ENCODE results near the gene CDK5.
"Not testable (repeated sequence)": the region's sequence is repeated elsewhere in the genome, so short reads cannot be mapped to it uniquely, and the experiment has no call there.

CDK5 gene

DNA sequence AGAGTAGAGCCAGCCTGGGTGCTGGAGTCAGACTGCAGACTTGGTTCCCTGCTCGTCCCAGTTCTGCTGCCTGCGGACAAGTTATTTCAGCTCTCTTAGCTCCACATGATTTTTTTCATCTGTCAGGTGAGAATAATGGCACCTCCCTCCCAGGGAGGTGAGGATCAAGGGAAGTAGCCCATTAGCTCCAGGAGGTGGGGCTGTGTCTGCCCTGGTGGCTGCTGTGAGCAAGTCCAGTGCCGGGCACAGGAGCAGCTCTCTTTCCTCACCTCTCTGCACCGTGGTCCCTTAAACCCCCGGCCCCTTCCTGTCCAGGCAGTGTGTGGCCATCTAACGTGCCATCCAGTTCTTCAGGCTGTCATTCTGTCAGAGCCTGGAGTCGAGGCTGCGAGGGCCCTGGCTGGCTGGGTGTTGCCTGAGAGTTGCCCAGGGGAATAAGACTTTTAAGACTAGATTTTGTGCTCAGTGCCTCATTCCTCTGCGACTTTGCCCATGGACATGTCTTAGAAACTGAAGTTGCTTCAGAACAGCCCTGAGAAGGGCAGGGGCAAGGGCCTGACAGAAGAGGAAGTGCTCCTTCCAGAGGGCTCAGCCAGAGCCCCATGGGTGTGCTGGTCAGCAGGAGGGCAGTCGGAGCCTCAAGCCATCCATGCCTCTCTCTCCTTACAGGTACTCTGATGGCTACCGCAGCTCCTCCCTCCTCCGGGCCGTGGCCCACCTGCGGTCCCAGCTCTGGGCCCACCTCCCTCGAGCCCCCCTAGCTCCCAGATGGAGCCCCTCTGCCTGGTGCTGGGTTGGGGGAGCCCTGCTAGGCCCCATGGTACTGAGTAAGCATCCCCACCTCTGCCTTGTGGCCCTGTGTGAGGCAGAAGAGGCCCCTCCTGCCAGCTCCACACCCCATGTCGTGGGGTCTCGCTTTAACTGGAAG, 24.5 kb downstream of the CDK5 start:
- no peak for DNase-seq

GRCh38 chr7:151031011-151031410, 26.7 kb downstream of the CDK5 start:
- DNase-seq = no peak

GRCh38 chr7:151028948-151029501, 28.7 kb downstream of the CDK5 start:
- no peak for DNase-seq

GRCh38 chr7:151028131-151028947, 29.4 kb downstream of the CDK5 start, which contains the start of gene ABCB8:
TSS of gene ABCB8 (plus strand) at chr7:151028450. CDS start at chr7:151028516, 66 bp downstream.
- DNase-seq = peak; percentile 97

DNA sequence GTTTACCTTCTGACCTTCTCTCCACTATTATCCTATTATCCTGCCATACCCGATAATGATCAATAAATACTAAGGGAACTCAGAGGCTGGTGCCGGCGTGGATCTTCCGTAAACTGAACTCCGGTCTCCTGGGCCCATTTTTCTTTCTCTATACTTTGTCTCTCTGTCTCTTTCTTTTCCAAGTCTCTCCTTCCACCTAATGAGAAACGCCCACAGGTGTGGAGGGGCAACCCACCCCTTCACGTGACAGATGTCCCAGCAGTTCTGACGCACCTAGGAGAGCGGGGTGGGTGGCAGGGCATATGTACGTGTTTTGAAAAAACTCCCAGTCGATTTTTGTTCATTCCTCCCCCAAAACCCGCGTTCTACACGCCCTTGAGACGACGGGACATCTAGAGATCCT, 30.0 kb downstream of the CDK5 start:
- DNase-seq = not testable (repeated sequence)

DNA sequence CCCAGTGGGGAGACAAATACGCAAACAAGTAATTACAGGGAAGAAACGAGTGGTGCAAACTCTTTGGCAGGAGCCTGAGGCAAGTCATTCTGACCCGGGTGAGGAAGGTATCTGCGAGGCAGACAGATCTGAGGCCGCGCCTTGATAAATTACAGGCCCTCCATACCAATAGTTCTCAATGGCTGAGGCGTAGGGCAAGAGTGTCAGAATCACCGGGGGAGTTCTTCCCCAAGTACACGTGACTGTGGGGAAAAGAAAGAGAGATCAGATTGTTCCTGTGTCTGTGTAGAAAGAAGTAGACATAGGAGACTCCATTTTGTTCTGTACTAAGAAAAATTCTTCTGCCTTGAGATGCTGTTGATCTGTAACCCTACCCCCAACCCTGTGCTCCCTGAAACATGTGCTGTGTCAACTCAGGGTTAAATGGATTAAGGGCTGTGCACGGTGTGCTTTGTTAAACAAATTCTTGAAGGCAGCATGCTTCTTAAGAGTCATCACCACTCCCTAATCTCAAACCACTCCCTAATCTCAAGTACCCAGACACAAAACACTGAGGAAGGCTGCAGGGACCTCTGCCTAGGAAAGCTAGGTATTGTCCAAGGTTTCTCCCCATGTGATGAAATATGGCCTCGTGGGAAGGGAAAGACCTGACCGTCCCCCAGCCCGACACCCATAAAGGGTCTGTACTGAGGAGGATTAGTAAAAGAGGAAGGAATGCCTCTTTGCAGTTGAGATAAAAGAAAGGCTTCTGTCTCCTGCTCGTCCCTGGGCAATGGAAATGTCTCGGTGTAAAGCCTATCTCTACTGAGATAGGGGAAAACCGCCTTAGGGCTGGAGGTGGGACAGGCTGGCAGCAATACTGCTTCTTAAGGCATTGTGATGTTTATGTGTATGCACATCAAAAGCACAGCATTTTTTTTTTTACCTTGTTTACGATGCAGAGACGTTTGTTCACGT, 30.6 kb downstream of the CDK5 start:
- DNase-seq = not testable (repeated sequence)

GRCh38 chr7:151025924-151026671, 31.6 kb downstream of the CDK5 start:
- no peak for DNase-seq

GRCh38 chr7:151024435-151025056, 33.2 kb downstream of the CDK5 start, which contains the start of gene ATG9B:
TSS of gene ATG9B (minus strand) at chr7:151024494. CDS start at chr7:151024423, 71 bp downstream.
- no peak for DNase-seq

GRCh38 chr7:151023232-151023631, 34.5 kb downstream of the CDK5 start:
- no peak for DNase-seq

DNA sequence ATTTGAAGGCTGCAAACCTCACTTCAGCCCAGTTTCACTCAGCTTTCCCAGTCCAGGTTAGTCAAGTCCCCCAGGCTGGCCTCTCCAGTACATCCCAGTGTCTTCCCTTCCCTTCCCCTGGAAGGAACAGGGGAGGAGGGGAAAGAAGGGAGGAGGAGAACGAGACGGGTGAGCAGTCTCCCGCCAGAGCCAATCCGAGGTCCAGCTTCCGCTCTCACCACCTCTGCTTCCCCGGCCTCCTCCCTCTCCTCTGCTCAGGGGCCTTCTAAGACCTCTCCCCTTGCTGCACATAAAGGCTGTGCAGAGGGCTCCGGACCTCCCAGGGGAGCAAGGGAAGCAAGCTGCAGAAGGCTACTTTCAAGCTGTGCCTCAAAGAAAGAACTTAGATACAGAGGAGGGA, 37.5 kb downstream of the CDK5 start:
- DNase-seq = no peak

DNA sequence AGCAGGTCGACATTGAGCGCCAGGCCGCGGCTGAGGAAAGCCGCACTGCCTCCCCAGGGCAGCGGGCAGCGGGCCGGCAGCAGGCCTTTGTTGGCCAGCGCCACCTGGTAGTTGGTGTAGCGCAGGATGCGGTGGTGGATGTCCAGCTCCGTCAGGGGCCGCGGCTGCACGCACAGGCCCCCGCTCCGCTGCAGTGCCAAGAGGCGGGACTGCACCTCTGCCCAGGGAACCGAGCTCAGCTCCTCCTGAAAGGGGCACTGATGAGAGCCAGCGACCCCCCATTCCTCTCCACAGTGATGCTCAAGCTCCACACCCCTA, 38.6 kb downstream of the CDK5 start:
- no peak for DNase-seq

DNA sequence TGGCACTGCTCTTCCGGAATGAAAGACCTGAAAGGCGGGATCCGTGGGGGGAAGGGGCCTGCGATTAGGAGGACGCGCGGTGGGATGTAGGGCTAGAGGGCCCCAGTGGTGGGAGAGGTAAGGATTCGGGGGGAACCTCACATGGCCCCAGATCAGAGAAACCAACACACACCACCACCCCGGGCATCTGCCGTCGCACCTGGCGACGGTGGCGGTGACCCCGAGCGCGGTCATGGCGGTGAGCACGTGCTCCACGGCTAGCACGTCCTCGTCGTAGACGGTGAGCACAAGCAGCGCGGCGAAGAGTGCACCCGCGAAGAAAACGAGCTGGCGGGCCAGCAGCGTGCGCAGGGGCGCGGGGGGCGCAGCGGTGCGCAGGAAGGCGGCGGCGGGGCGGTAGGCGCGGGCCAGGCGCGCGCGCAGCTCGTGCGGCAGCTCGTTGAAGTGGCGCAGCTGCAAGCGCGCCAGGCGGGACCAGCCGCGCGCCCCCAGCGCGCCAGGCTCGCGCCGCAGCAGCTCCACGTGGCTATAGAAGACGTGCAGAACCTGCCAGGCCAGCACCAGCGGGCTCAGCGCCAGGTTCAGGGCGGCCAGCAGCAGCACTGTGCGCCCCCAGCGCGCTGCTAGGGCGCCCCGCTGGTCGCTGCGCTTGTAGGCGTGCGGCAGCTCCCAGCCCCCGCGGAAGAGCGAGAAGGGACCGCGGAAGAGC, 39.1 kb downstream of the CDK5 start:
- no peak for DNase-seq

DNA sequence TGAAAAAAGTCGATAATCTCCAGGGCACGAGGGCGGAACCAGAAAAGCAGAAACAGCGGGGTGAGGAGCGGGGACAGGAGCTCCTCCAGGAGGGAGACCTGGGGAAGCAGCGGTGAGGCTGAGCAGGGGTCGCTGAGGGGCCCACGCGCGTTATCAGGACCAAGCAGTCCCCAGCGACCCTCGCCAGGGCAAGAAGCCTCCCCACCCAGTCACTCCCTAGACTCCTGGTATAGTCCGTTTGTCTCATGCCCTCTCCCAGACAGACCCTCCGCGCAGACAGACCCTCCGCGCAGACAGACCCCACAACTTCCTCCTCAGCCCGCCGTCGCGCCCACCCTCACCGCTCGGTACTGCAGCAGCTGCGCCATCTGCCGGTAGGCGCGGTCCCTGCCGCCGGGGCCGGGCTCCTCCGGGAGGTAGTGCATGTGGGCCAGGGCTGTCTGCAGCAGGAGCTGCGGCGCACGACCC, 39.7 kb downstream of the CDK5 start:
- DNase-seq = no peak

- DNase-seq = no peak
Measured at GRCh38 chr7:151017370-151017952, 40.2 kb downstream of the CDK5 start.

DNA sequence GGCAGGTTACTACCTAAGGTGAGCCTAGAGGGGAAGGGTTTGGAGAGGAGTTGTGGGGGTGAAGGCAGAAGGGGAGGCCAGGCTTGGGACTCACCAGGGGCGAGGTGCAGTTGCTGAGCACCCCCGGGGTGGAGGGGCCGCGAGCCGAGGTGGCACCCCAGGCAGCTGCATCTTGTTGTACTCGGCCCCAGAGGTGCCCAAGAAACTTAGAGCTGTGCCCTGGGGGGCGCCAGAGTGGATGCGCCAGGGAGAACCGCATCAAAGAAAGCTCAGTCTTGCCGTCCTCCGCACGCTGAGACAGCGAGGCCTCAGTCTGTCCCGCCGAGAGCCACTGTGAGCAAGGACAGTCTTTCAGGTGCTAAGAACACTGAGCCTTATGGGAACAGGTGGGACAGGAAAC, 40.8 kb downstream of the CDK5 start:
- DNase-seq = no peak

GRCh38 chr7:151016505-151016904, 41.2 kb downstream of the CDK5 start:
- DNase-seq = no peak

DNA sequence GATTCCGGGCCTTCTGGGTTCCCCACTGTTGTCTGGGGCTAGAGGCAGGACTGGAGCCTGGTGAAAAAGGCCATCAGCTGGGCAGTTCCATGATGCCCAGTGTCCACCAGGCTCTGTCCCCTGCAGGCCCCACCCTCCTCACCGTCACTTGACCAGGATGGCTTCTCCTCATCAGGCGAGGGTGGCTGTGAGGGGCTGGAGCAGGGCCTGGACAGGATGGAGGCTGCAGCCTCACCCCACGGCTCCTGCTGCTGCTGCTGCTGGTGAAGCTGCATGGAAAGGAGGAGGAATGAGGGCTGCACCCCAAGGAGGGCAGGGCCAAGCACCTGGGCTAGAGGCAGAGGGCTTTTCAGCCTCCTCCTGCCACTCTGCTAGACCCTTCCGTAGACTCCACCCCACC, 41.7 kb downstream of the CDK5 start:
- DNase-seq = no peak

DNA sequence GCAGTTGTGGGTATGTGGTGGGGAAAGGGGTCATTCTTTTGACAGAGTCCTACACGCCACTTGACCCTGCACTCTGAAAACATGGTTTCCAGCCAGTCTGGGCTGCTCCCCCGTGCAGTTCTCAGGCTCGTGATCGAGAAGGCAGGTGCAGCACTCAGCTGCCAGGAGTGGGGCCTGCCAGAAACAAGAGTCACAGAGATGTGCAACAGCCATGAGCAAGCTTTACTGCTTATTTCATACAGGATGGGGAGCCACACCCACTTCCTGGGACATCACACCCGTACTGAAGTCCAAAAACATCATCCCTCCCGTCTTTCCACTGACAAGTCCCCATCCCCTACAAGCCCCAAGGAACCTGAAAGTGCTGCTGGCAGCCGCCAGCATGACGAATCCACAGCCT, 42.7 kb downstream of the CDK5 start:
- DNase-seq = no peak

DNA sequence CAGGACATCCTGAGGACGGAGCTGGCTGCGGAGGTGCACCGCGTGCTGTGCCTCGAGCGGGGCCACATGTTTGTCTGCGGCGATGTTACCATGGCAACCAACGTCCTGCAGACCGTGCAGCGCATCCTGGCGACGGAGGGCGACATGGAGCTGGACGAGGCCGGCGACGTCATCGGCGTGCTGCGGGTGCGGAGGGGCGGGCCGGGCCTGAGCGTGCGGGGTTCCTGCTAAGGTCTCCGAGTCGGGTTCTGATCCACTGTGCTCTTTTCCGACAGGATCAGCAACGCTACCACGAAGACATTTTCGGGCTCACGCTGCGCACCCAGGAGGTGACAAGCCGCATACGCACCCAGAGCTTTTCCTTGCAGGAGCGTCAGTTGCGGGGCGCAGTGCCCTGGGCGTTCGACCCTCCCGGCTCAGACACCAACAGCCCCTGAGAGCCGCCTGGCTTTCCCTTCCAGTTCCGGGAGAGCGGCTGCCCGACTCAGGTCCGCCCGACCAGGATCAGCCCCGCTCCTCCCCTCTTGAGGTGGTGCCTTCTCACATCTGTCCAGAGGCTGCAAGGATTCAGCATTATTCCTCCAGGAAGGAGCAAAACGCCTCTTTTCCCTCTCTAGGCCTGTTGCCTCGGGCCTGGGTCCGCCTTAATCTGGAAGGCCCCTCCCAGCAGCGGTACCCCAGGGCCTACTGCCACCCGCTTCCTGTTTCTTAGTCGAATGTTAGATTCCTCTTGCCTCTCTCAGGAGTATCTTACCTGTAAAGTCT, 43.8 kb downstream of the CDK5 start:
- no peak for DNase-seq

All from SHP77 treated with DMSO at 0.1 percent for 48 hours (cell line).